HL-60/S4 treated with phorbol 12-myristate 13-acetate at 8.2 ng/mL for 4 days and 3 days (cell line): ENCODE measurements around the gene PPP4R2.

Experiments
- in situ Hi-C: fragments of 300-500 bp; cut with MboI; formaldehyde crosslinking; loops from 2 replicates; pipeline ENCODE4 v1.15.0; 2022; ENCODE audit warnings: low sequenced_read_pairs

The PPP4R2 gene

GRCh38 chr3:73100741-73101559, 104.3 kb downstream of the PPP4R2 start:
- in situ Hi-C loops: loop anchor here (25.0 kb wide), 1 partner anchor 336 kb away; no protein-coding TSS in a partner anchor

- in situ Hi-C loops: loop anchor here (25.0 kb wide), 1 partner anchor 335 kb away; no protein-coding TSS in a partner anchor
Observed at GRCh38 chr3:73101881-73102280, 105.3 kb downstream of the PPP4R2 start.

- in situ Hi-C loops: loop anchor here (25.0 kb wide), 1 partner anchor 330 kb away; no protein-coding TSS in a partner anchor
Observed at GRCh38 chr3:73107215-73107614, 110.6 kb downstream of the PPP4R2 start.

GRCh38 chr3:73107676-73108187, 111.1 kb downstream of the PPP4R2 start:
- in situ Hi-C loops: loop anchor here (25.0 kb wide), 1 partner anchor 330 kb away; no protein-coding TSS in a partner anchor

- in situ Hi-C loops: loop anchor here (25.0 kb wide), 1 partner anchor 329 kb away; no protein-coding TSS in a partner anchor
Observed at GRCh38 chr3:73108750-73109149, 112.1 kb downstream of the PPP4R2 start.

- in situ Hi-C loops: loop anchor here (25.0 kb wide), 1 partner anchor 327 kb away; no protein-coding TSS in a partner anchor
Observed at GRCh38 chr3:73110530-73110929, 113.9 kb downstream of the PPP4R2 start.

GRCh38 chr3:73114711-73115110, 118.1 kb downstream of the PPP4R2 start:
- in situ Hi-C loops: loop anchor here (25.0 kb wide), 1 partner anchor 323 kb away; no protein-coding TSS in a partner anchor

GRCh38 chr3:73115806-73116205, 119.2 kb downstream of the PPP4R2 start:
- in situ Hi-C loops: loop anchor here (25.0 kb wide), 1 partner anchor 321 kb away; no protein-coding TSS in a partner anchor
